HG03558 (cell line): ENCODE measurements around the gene C17orf78.
A peak's percentile ranks its signal among the peaks of the same experiment; 100 is the strongest.
"Not testable (repeated sequence)": the region's sequence is repeated elsewhere in the genome, so short reads cannot be mapped to it uniquely, and the experiment has no call there.

Source experiments
- ATAC-seq: cut with Tn5 transposase; IDR thresholded peaks from one replicate; pipeline ENCODE4 v1.9.1; 2021; ENCODE audit warnings: moderate number of reproducible peaks; ENCODE audit not compliant: unreplicated experiment; ENCODE audit errors: extremely low read depth

The C17orf78 gene

GRCh38 chr17:37385474-37385990, 9.7 kb downstream of the C17orf78 start:
- ATAC-seq, result no peak

DNA sequence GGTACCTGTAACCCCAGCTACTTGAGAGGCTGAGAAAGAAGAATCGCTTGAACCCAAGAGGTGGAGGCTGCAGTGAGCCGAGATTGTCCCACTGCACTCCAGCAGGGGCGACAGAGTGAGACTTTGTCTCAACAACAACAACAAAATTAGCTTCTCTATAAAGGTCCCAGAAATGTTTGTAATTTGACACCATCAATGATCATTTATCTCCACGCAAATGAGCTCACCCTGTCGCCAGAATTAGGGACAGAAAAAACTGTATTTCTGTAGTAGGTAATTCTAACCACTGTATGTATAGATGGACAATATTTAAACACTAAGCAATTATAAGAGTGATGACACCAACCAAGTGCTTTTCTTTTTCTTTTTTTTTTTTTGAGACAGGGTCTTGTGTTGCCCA, 10.7 kb downstream of the C17orf78 start:
- ATAC-seq, result no peak

DNA sequence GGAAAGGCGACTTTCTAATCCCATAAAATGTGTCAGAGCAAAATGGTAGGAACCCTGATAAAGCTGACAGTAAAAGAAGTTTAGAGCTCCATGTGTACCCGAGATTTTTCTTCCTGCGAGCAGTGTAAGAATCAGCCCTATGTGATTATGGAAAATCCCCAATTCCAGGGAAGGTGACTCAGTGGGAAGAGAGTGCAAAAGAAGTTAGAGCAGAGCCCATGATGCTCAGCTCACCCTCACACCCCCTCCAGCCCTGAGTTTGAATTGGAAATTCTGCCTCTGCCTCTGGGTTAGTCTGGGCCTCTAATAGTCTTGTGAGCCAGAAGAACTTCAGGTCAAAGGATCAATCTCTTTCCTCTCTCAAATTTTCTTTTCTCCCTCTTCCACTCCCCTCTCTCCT, 12.5 kb downstream of the C17orf78 start:
- no peak for ATAC-seq

- ATAC-seq, result no peak
Measured at GRCh38 chr17:37389160-37389559, 13.4 kb downstream of the C17orf78 start.

DNA sequence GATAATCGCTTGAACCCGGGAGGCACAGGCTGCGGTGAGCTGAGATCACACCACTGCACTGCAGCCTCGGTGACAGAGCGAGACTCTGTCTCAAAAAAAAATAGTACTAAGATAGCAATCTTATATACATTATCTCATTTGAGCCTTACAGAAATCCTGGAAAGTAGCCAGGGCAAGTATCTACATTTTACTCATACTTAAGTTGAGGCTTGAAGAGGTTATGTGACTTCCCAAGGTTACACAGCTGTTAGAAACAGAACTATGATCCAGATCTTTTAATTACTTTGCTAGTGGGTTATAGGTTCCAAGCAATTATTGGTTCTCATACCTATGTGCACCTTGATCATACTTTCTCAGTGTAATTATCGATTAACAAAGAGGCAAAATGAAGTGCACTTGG, 15.4 kb downstream of the C17orf78 start:
- ATAC-seq, result no peak

GRCh38 chr17:37392024-37392590, 16.3 kb downstream of the C17orf78 start:
- ATAC-seq, result peak; percentile 49

DNA sequence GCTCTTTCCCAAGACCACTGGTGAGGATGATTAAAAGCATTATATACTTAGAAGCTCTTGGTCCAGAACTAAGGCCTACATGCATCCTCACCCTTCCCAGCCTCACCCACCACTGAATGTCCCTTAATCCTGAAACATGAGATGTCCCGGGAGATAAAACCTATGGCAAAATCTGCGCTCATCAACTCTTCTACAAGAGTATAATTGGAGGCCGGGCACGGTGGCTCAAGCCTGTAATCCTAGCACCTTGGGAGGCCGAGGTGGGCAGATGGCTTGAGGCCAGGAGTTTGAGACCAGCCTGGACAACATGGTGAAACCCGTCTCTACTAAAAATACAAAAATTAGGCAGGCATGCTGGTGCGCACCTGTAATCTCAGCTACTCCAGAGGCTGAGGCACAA, 17.6 kb downstream of the C17orf78 start:
- no peak for ATAC-seq

DNA sequence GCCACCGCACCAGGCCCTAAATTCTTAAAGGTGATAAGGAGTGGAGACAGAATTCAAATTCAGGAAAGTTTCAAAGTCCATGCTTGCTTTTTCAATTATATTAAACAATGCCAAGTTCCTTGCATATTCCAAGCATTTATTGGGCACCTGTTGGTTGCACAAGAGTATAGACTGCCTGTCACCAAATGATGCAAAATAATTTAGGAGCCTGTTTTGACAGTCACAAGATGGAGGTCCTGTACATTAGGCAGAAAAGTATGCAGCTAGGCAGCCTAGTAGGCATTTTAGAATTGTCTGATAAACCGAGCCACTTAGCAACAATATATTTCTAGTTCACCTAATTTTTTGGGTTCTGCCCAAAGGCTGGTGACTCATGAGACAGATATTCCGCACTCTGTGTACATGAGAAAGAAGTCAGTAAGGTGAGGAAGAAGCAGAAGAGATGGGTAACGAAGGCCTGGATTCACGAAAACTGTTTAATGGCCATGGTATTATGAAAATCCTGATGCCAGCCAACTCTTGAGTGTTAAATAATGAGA, 23.5 kb downstream of the C17orf78 start:
- no peak for ATAC-seq

GRCh38 chr17:37400505-37400904, 24.7 kb downstream of the C17orf78 start:
- no peak for ATAC-seq

DNA sequence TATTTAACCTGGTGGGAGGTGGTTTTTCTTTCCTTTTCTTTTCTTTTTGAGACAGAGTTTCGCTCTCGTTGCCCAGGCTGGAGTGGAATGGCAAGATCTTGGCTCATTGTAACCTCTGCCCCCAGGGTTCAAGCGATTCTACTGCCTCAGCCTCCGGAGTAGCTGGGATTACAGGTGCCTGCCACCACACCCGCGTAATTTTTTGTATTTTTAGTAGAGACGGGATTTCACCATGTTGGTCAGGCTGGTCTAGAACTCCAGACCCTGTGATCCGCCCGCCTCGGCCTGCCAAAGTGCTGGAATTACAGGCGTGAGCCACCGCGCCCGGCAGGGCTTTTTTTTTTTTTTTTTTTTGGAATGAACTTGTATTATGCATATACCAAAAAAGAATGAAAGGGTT, 29.7 kb downstream of the C17orf78 start:
- ATAC-seq, result not testable (repeated sequence)

DNA sequence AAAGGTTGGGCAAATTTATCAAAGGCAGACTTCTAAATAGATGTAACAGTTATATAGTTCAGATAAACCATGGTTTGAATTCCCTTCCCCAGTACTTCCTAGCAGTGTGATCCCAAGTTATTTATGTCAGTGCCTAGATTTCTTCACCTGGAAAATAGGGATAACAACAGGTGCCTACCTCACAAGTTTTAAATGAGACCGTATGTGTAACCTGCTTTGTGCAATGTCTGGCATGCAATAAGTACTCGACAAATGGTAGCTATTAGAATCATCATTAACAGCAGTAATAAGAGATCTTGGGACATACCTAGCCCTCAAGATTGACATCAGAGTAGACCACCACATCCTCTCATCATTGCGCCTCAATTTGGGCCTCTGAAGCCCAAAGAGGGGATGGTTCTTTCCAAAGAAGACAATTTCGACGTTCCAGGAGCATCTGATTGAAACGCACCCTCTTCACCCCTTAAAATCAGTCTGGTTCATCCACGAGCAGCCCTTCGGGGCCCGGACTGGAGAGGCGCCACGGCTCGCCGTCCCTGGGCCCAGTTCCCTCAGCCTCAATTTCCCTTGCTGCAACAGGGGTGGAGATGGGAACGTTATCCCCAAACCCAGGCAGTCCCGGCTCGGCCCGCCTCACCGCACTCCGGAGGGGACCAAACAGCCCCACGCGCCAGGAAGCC, 30.3 kb downstream of the C17orf78 start:
- peak; percentile 8 for ATAC-seq

DNA sequence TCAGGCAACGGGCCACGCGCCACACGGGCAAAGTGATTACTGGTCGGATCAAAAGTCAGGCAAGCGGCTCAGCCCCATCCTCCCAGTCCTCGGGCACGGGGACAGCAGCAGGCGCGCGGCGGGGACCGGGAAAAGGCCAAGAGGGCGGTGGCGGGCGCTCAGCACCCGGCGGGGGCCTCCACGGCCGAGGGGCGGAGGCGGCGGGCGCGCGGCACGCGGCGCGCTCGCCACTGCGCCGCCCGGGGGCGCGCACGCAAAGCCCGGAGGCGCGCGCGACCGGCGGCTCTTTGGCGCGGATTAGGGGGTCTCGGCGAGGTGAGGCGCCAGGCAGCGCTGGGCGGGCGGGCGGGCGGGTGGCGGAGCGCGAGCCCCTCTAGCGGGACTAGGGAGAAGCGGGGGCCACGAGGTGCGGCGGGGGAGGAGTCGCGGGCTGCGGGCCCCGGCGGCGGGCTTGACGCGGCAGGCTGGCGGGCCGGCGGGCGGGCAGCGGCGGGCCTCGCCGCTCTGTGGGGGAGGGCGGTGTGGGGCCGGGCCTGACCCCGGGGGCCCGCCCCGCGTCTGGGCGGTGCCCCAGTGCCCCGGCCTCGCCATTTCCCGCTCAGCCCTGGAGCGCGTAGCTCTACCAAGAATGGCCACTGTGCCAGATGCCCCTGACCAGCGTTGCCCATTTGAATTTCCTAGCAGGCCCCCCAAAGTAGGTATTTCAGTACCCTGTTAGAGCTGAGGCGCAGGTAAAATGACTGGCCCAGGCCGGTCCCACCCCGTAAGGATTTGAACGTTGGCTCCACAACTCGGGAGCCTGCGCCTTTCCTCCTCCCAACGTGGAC, 31.1 kb downstream of the C17orf78 start, which contains the start of the genes ACACA and TADA2A:
Gene ACACA, minus strand, starts transcription at position 202 of the 827 bp plus-strand sequence. CDS start 537 bp downstream, outside the sequence.
Gene TADA2A, plus strand, starts transcription at position 252 of the 827 bp plus-strand sequence. CDS start 4,480 bp downstream, outside the sequence.
- ATAC-seq, result peak; percentile 74

DNA sequence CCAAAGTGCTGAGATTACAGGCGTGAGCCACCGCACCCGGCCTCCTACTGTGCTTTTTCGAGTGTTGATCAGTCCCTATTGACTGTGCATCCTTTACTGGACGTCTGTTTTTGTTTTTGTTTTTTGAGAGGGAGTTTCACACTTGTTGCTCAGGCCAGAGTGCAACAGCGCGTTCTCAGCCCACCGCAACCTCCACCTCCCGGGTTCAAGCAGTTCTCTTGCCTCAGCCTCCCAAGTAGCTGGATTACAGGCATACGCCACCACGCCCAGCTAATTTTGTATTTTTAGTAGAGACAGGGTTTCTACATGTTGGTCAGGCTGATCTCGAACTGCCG, 32.3 kb downstream of the C17orf78 start:
- ATAC-seq, result not testable (repeated sequence)

DNA sequence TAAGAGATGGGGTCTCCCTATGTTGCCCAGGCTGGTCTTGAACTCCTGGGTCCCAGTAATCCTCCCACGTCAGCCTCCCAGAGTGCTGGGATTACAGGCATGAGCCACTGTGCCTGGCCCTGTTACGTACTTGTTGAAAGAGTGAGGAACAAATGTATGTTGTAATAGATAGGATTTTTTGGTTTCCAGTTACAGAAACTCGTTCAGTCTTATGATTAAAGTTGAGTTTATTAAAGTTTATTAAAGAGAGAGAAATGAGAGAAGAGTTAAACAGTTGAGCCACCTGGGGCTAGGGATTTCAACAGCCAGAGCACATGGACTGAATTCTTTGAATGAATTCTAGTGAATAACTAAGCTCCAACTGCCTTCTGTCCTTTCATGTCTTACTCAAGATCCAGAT, 34.6 kb downstream of the C17orf78 start:
- no peak for ATAC-seq

- ATAC-seq, result no peak
Measured at GRCh38 chr17:37413875-37414519, 38.2 kb downstream of the C17orf78 start.

DNA sequence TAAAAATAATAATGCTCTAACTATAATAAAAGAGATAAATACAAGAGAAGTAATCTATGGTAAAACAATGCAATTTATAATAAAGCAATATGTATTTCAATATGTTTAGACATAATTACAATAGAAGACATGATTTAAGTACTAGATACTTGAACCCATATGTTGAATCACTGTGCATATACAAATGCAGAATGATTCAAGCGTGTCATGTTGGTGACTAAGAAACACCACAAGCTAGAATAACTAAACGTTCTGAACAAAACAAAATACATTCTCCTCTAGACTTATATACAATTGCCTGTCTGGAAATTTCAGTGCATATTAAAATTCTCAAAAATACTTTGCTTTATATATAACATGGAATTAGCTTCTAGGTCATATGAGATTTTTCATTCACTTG, 42.1 kb downstream of the C17orf78 start:
- ATAC-seq, result no peak

DNA sequence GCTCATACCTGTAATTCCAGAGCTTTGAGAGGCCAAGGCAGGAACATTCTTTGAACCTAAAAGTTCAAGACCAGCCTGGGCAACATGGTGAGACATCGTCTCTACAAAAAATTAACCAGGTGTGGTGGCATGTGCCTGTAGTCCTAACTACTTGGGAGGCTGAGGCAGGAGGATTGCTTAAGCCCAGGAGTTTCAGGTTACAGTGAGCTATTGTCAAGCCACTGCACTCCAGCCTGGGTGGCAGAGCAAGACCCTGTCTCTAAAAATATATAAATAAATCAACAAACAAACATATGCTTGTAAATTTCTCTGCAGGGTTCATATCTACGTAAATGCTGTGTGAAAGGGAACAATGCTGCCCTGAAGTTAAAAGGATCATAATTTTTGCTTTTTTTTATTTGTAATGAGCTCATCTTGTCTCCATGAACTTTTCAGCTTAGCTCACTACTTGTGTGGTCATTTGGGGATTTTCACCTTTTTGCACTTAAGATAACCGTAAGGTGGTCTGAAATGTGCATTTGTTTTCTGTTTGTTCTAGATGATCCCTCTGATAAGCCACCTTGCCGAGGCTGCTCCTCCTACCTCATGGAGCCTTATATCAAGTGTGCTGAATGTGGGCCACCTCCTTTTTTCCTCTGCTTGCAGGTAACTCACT, 47.3 kb downstream of the C17orf78 start:
- no peak for ATAC-seq

GRCh38 chr17:37425268-37425667, 49.5 kb downstream of the C17orf78 start:
- ATAC-seq, result no peak

- no peak for ATAC-seq
Measured at GRCh38 chr17:37429039-37429438, 53.3 kb downstream of the C17orf78 start.

GRCh38 chr17:37429453-37429852, 53.7 kb downstream of the C17orf78 start:
- no peak for ATAC-seq
